ENCODE data around the gene PBLD. TPM values are rescaled to one million over a fixed set of nuclear protein-coding genes. Genes with fewer than 3 reads are reported as not detected.

PBLD gene
- total RNA-seq, 1 donor from 2014 or later = 4.2 TPM

- no peak for DNase-seq
These were observed 99.7 kb downstream of the PBLD start for GRCh38 chr10:68233046-68233445.

Other genes with a start within 250 kb of the PBLD start
- gene MYPN, start 223.4 kb downstream of the PBLD start, total RNA-seq = 9.4 TPM
- not detected for gene ATOH7, start 100.8 kb downstream of the PBLD start, total RNA-seq
- gene HNRNPH3, start 864 bp downstream of the PBLD start, total RNA-seq = 58.8 TPM
- 33.3 TPM for gene RUFY2, start 74.3 kb upstream of the PBLD start, total RNA-seq
- gene DNA2, start 139.0 kb upstream of the PBLD start, total RNA-seq = 8.9 TPM
- 20.5 TPM for gene SLC25A16, start 194.6 kb upstream of the PBLD start, total RNA-seq
- gene TET1, start 227.4 kb upstream of the PBLD start, total RNA-seq = 23.6 TPM

Data from skin of body (tissue), 2 donors.